HepG2 (cell line): ENCODE measurements around the gene OSBPL2. TPM values are rescaled to one million over a fixed set of nuclear protein-coding genes. Genes with fewer than 3 reads are reported as not detected.

Source experiments
- AFF4 ChIP-seq: sonication (generic); formaldehyde crosslinking; IDR thresholded peaks from 2 replicates; pipeline ENCODE4 v1.4.0; 2020; ENCODE audit warnings: missing genetic modification reagents
- CC2D1A ChIP-seq: sonication (generic); formaldehyde crosslinking; IDR thresholded peaks from 2 replicates; pipeline ENCODE4 v1.8.1; 2023; ENCODE audit warnings: mild to moderate bottlenecking, missing genetic modification reagents
- HOXA7 ChIP-seq: sonication (generic); formaldehyde crosslinking; IDR thresholded peaks from 2 replicates; pipeline ENCODE4 v1.8.1; 2022; ENCODE audit warnings: mild to moderate bottlenecking, missing genetic modification reagents, moderate library complexity
- NBN ChIP-seq: fragments of 450-650 bp; conservative IDR thresholded peaks from 2 replicates; pipeline ENCODE4 v1.6.1; 2017
- NONO ChIP-seq, 2 experiments: fragments of 450-650 bp in 1 of 2; sonication (generic) in 1 of 2; formaldehyde crosslinking in 1 of 2; IDR thresholded peaks in 1 of 2; conservative IDR thresholded peaks in 1 of 2; 2 replicates each; pipeline versions ENCODE4 v1.6.1 to v1.8.0; 2017 to 2022; ENCODE audit warnings: mild to moderate bottlenecking in 1 of 2, missing genetic modification reagents in 1 of 2, moderate library complexity in 1 of 2
- RAD51 ChIP-seq: fragments of 450-650 bp; IDR thresholded peaks from 2 replicates; pipeline ENCODE4 v1.6.1; 2016; ENCODE audit warnings: borderline replicate concordance
- ZBTB8A ChIP-seq: sonication (generic); formaldehyde crosslinking; IDR thresholded peaks from 2 replicates; pipeline ENCODE4 v1.4.0; 2020; ENCODE audit warnings: mild to moderate bottlenecking, low read depth, missing genetic modification reagents, borderline replicate concordance
- ZKSCAN1 ChIP-seq: fragments of 150-350 bp; IDR thresholded peaks from 2 replicates; pipeline ENCODE4 v1.6.1; 2014; ENCODE audit warnings: low read length
- ZMAT3 ChIP-seq: sonication (generic); formaldehyde crosslinking; conservative IDR thresholded peaks from 2 replicates; pipeline ENCODE4 v1.7.0; 2021; ENCODE audit warnings: missing genetic modification reagents
- ZNF18 ChIP-seq: sonication (generic); formaldehyde crosslinking; IDR thresholded peaks from 2 replicates; pipeline ENCODE4 v1.8.0; 2022; ENCODE audit warnings: mild to moderate bottlenecking, missing genetic modification reagents; ENCODE audit not compliant: insufficient replicate concordance
- ZNF180 ChIP-seq: sonication (generic); formaldehyde crosslinking; IDR thresholded peaks from 2 replicates; pipeline ENCODE4 v1.4.0; 2020; ENCODE audit warnings: low read depth, missing genetic modification reagents, borderline replicate concordance
- ZNF558 ChIP-seq: sonication (generic); formaldehyde crosslinking; IDR thresholded peaks from 2 replicates; pipeline ENCODE4 v1.9.0; 2022; ENCODE audit warnings: mild to moderate bottlenecking, missing genetic modification reagents, borderline replicate concordance
- ZNF691 ChIP-seq: sonication (generic); formaldehyde crosslinking; IDR thresholded peaks from 2 replicates; pipeline ENCODE4 v1.4.0; 2020; ENCODE audit warnings: missing genetic modification reagents, low read depth, mild to moderate bottlenecking, borderline replicate concordance
- ZNF800 ChIP-seq: sonication (generic); formaldehyde crosslinking; IDR thresholded peaks from 2 replicates; pipeline ENCODE4 v1.4.0; 2020; ENCODE audit warnings: missing genetic modification reagents
- ZSCAN20 ChIP-seq: sonication (generic); formaldehyde crosslinking; IDR thresholded peaks from 2 replicates; pipeline ENCODE4 v1.4.0; 2020; ENCODE audit warnings: missing genetic modification reagents, mild to moderate bottlenecking, borderline replicate concordance
- ZSCAN22 ChIP-seq: sonication (generic); formaldehyde crosslinking; IDR thresholded peaks from 2 replicates; pipeline ENCODE4 v1.4.0; 2020; ENCODE audit warnings: mild to moderate bottlenecking, missing genetic modification reagents
- polyA plus RNA-seq, 8 experiments: library from polyadenylated mRNA; depleted of rRNA in 3 of 8; stranded (reverse) in 7 of 8; unstranded in 1 of 8; fragments of >200 nt; fragmentation: Illumina TruSeq in 4 of 8; extraction: Trizol in 4 of 8; gene quantifications; 2 replicates each; pipeline versions ENCODE4 v1.2.1 to v1.2.3, GENCODE V29; 2011 to 2016; ENCODE audit warnings: low read depth in 4 of 8, missing spikeins in 1 of 8, mixed read lengths in 1 of 8; ENCODE audit not compliant: insufficient read depth in 1 of 8
- total RNA-seq, 5 experiments: library from RNA; depleted of rRNA; stranded (reverse); fragments of >200 nt; fragmentation: Illumina TruSeq; extraction: Trizol; gene quantifications; 2 replicates each; pipeline ENCODE4 v1.2.3, GENCODE V29; 2016; ENCODE audit warnings: low read depth in 1 of 5
- TF ChIP-seq, protein P1 (sequence below): sonication (generic); formaldehyde crosslinking; IDR thresholded peaks from 2 replicates; pipeline ENCODE4 v1.4.0; 2020; ENCODE audit warnings: missing genetic modification reagents, mild to moderate bottlenecking, borderline replicate concordance

The OSBPL2 gene
- total and polyA plus RNA-seq, 2 of the 13 experiments (the other 11 are each of a cell fraction or from before 2014, with no cell fraction given): 18.5 to 37.4 TPM

DNA sequence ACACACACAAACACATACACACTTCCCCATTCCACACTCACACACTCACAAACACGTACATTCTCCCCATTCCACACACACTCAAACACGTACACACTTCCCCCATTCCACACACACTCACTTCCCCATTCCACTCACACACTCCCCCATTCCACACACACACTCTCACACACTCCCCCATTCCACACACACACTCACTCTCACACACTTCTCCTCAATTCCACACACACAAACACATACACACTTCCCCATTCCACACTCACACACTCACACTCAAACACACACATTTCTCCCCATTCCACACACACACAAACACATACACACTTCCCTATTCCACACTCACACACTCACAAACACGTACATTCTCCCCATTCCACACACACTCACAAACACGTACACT, 8.7 kb upstream of the OSBPL2 start (continued):
- TF ChIP-seq ZKSCAN1: no peak
- no peak for TF ChIP-seq ZBTB8A (CRISPR knock-in tag)
- no peak for TF ChIP-seq ZNF18 (CRISPR knock-in tag)
- peak; percentile 72; the same call in 1 of the 2 replicates for TF ChIP-seq NBN
- TF ChIP-seq ZNF800: no peak
- no peak for TF ChIP-seq CC2D1A (CRISPR knock-in tag)
- TF ChIP-seq ZMAT3 (CRISPR knock-in tag): no peak
- TF ChIP-seq RAD51: peak; percentile 23; the same call in 1 of the 2 replicates
- TF ChIP-seq AFF4 (CRISPR knock-in tag): no peak
- no peak for TF ChIP-seq HOXA7 (CRISPR knock-in tag)
- TF ChIP-seq ZNF691 (CRISPR knock-in tag): no peak
- no peak for TF ChIP-seq ZNF180
- TF ChIP-seq, protein P1, sequence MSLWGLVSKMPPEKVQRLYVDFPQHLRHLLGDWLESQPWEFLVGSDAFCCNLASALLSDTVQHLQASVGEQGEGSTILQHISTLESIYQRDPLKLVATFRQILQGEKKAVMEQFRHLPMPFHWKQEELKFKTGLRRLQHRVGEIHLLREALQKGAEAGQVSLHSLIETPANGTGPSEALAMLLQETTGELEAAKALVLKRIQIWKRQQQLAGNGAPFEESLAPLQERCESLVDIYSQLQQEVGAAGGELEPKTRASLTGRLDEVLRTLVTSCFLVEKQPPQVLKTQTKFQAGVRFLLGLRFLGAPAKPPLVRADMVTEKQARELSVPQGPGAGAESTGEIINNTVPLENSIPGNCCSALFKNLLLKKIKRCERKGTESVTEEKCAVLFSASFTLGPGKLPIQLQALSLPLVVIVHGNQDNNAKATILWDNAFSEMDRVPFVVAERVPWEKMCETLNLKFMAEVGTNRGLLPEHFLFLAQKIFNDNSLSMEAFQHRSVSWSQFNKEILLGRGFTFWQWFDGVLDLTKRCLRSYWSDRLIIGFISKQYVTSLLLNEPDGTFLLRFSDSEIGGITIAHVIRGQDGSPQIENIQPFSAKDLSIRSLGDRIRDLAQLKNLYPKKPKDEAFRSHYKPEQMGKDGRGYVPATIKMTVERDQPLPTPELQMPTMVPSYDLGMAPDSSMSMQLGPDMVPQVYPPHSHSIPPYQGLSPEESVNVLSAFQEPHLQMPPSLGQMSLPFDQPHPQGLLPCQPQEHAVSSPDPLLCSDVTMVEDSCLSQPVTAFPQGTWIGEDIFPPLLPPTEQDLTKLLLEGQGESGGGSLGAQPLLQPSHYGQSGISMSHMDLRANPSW (CRISPR knock-in tag): no peak
- TF ChIP-seq ZNF558: no peak
- 0 out of 2 replicates have a peak, but pooled peaks have one; percentile 63 for TF ChIP-seq NONO (IDR thresholded peaks at IDR 0.05)
- TF ChIP-seq NONO (CRISPR knock-in tag; conservative IDR thresholded peaks at IDR 0.05): no peak
- no peak for TF ChIP-seq ZSCAN22 (CRISPR knock-in tag)
- no peak for TF ChIP-seq ZSCAN20
